Caco-2 (cell line): ENCODE results near the gene EBF4. TPM values are rescaled to one million over a fixed set of nuclear protein-coding genes. Genes with fewer than 3 reads are reported as not detected.

Experiments
- BruUV-seq: library from RNA; stranded (reverse); fragments of 400-500 nt; replicated peaks from 2 replicates; lab custom pipeline; 2021; lab: Mats Ljungman, UMichigan
- CTCF ChIA-PET: fragments of 300-600 bp; sonication (Branson Sonifier 250); formaldehyde crosslinking; loops from one replicate; lab custom pipeline; 2022; ENCODE audit warnings: antibody characterized with exemption; lab: Charles Lee
- POLR2A ChIA-PET: fragments of 300-600 bp; sonication (Branson Sonifier 250); formaldehyde crosslinking; loops from one replicate; lab custom pipeline; 2022; ENCODE audit warnings: antibody characterized with exemption; lab: Charles Lee
- DNase-seq, 2 experiments: peaks; one replicate each; pipeline versions ENCODE4 v3.0.0 to v3.0.0-alpha.2; 2020 to 2022
- H3K27me3 ChIP-seq: replicated peaks from 2 replicates; pipeline ENCODE4 v1.6.0; 2011; ENCODE audit warnings: low read length; ENCODE audit not compliant: control insufficient read depth, insufficient read depth
- H3K36me3 ChIP-seq: 2 replicates; pipeline ENCODE4 v1.5.1; 2011; ENCODE audit warnings: low read length; ENCODE audit not compliant: control insufficient read depth, insufficient read depth
- H3K4me1 ChIP-seq: fragments of 250-450 bp; sonication (Bioruptor Pico); 2 replicates; pipeline ENCODE4 v1.5.1; 2020; ENCODE audit warnings: mild to moderate bottlenecking
- H3K4me3 ChIP-seq: 2 replicates; pipeline ENCODE4 v1.5.1; 2011; ENCODE audit warnings: low read depth, mild to moderate bottlenecking, control low read depth, low read length
- H3K9me3 ChIP-seq: fragments of 250-450 bp; sonication (Bioruptor Pico); 2 replicates; pipeline ENCODE4 v1.5.1; 2020; ENCODE audit warnings: mild to moderate bottlenecking, moderate library complexity
- H3K27ac Mint-ChIP-seq: one replicate; pipeline ENCODE4 v1.8.0; 2022; ENCODE audit warnings: mixed read lengths; ENCODE audit not compliant: unreplicated experiment
- H3K27me3 Mint-ChIP-seq: one replicate; pipeline ENCODE4 v1.8.0; 2022; ENCODE audit warnings: mixed read lengths; ENCODE audit not compliant: insufficient read depth, unreplicated experiment
- H3K36me3 Mint-ChIP-seq: one replicate; pipeline ENCODE4 v1.8.0; 2022; ENCODE audit warnings: mild to moderate bottlenecking, mixed read lengths; ENCODE audit not compliant: insufficient read depth, unreplicated experiment
- H3K4me1 Mint-ChIP-seq: one replicate; pipeline ENCODE4 v1.8.0; 2022; ENCODE audit warnings: low read depth, mixed read lengths; ENCODE audit not compliant: unreplicated experiment
- H3K4me3 Mint-ChIP-seq: one replicate; pipeline ENCODE4 v1.8.0; 2022; ENCODE audit warnings: mild to moderate bottlenecking, moderate library complexity, mixed read lengths; ENCODE audit not compliant: unreplicated experiment
- H3K9me3 Mint-ChIP-seq: one replicate; pipeline ENCODE4 v1.8.0; 2022; ENCODE audit warnings: mixed read lengths; ENCODE audit not compliant: unreplicated experiment
- CTCF ChIP-seq, 2 experiments: fragments of 200-600 bp in 1 of 2; IDR thresholded peaks; 1 replicate in 1 of 2; 2 replicates in 1 of 2; pipeline versions ENCODE4 v1.5.1 to v1.8.0; 2011 to 2022; ENCODE audit warnings: antibody characterized with exemption in 1 of 2, control low read depth in 1 of 2, inconsistent platforms in 1 of 2, low read depth in 1 of 2, low read length in 1 of 2, mild to moderate bottlenecking in 1 of 2, moderate library complexity in 1 of 2; ENCODE audit not compliant: insufficient read depth in 1 of 2, severe bottlenecking in 1 of 2, unreplicated experiment in 1 of 2
- intact Hi-C: fragments of 100-400 bp; cut with micrococcal nuclease; formaldehyde crosslinking; loops from one replicate; pipeline ENCODE4 v1.10.0; 2022; ENCODE audit not compliant: unreplicated experiment
- total RNA-seq: library from RNA; stranded (reverse); gene quantifications from 2 replicates; pipeline ENCODE4 v1.2.3, GENCODE V29; 2022

The EBF4 gene
- total RNA-seq, 1 experiment from 2014 or later = 7.5 TPM

GRCh38 chr20:2760297-2760951 is 67.8 kb downstream of the EBF4 start:
- Mint-ChIP-seq H3K4me3 (no peak overlapping the region), H3K27me3 (peaks cover 9% of the 10 kb centered on the region), H3K36me3 (no peaks in the 10 kb centered on the region), H3K9me3 (no peaks in the 10 kb centered on the region), H3K27ac (no peak overlapping the region), H3K4me1 (no peaks in the 10 kb centered on the region)
- Histone ChIP-seq H3K9me3 (no peaks in the 10 kb centered on the region; the same call in 1 of the 2 replicates), H3K27me3 (no peaks in the 10 kb centered on the region), H3K4me1 (no peaks in the 10 kb centered on the region), H3K4me3 (no peak overlapping the region), H3K36me3 (no peaks in the 10 kb centered on the region)
- CTCF ChIA-PET = no interaction called here
- POLR2A ChIA-PET = no interaction called here
- BruUV-seq = no TSS peak
- intact Hi-C loops = no loop called here
- no peak for DNase-seq
- no peak for TF ChIP-seq CTCF (IDR thresholded peaks at IDR 0.05; ENCODE audit: insufficient read depth in 1 of 2, low read depth in 1 of 2, low read length in 1 of 2, severe bottlenecking in 1 of 2, unreplicated experiment in 1 of 2)

GRCh38 chr20:2760952-2761305 is 68.3 kb downstream of the EBF4 start:
- Mint-ChIP-seq H3K9me3 (no peaks in the 10 kb centered on the region), H3K4me1 (no peaks in the 10 kb centered on the region), H3K36me3 (no peaks in the 10 kb centered on the region), H3K27ac (no peak overlapping the region), H3K27me3 (peaks cover 9% of the 10 kb centered on the region), H3K4me3 (no peak overlapping the region)
- ChIA-PET POLR2A (no interaction called here), CTCF (no interaction called here)
- no peak for DNase-seq
- Histone ChIP-seq H3K4me1 (no peaks in the 10 kb centered on the region), H3K27me3 (no peaks in the 10 kb centered on the region), H3K9me3 (no peaks in the 10 kb centered on the region; the same call in 1 of the 2 replicates), H3K36me3 (no peaks in the 10 kb centered on the region), H3K4me3 (no peak overlapping the region)
- intact Hi-C loops = no loop called here
- TF ChIP-seq CTCF (IDR thresholded peaks at IDR 0.05; ENCODE audit: insufficient read depth in 1 of 2, low read depth in 1 of 2, low read length in 1 of 2, severe bottlenecking in 1 of 2, unreplicated experiment in 1 of 2) = no peak
- no TSS peak for BruUV-seq

DNA sequence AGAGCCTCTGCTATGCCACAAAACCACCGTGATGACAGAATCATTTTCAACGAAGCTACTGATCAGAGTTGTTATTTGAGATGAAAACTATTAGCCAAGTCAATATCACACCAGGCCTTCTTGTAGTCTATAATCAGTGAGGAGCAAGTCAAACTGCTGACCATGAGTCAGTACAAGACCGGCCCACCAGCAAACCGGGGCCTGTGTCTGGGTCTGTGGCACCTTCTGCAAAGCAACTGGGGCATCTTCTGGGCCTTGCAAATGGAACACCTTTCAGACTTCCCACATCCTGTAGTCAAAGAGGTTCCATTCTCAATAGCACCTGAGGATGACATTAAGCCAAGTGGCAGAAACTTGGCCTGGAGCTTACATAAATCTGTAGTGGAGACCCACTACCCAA is 69.3 kb downstream of the EBF4 start:
- TF ChIP-seq CTCF (IDR thresholded peaks at IDR 0.05; ENCODE audit: insufficient read depth in 1 of 2, low read depth in 1 of 2, low read length in 1 of 2, severe bottlenecking in 1 of 2, unreplicated experiment in 1 of 2) = no peak
- POLR2A ChIA-PET = no interaction called here
- CTCF ChIA-PET = interaction anchor here (1.2 kb wide), 1 partner anchor 90 kb away, joined by 5 read pairs; no protein-coding TSS in a partner anchor
- BruUV-seq = no TSS peak
- Histone ChIP-seq H3K36me3 (no peaks in the 10 kb centered on the region), H3K4me1 (no peaks in the 10 kb centered on the region), H3K27me3 (no peaks in the 10 kb centered on the region), H3K4me3 (no peak overlapping the region), H3K9me3 (no peaks in the 10 kb centered on the region; the same call in 1 of the 2 replicates)
- Mint-ChIP-seq H3K4me1 (no peaks in the 10 kb centered on the region), H3K27me3 (peaks cover 3% of the 10 kb centered on the region), H3K9me3 (no peaks in the 10 kb centered on the region), H3K4me3 (no peak overlapping the region), H3K27ac (no peak overlapping the region), H3K36me3 (no peaks in the 10 kb centered on the region)
- peak in 1 of 2 experiments; percentile 9 for DNase-seq
- intact Hi-C loops = no loop called here
